AG04449 (cell line): Measurements from ENCODE around the gene TTC3.
"Not testable (repeated sequence)": the region's sequence is repeated elsewhere in the genome, so short reads cannot be mapped to it uniquely, and the experiment has no call there.

Source experiments
- CTCF ChIA-PET: fragments of 350-600 bp; formaldehyde crosslinking; extraction: SDS; loops from one replicate; lab custom pipeline; 2021; ENCODE audit warnings: antibody characterized with exemption; lab: Yijun Ruan, JAX
- POLR2A ChIA-PET: fragments of 400-600, 350-600 bp; formaldehyde crosslinking; extraction: SDS; loops from one replicate; lab custom pipeline; 2020; ENCODE audit warnings: antibody characterized with exemption, inconsistent platforms; lab: Yijun Ruan, JAX
- DNase-seq: peaks from one replicate; pipeline ENCODE4 v3.0.0-alpha.2; 2010; ENCODE audit warnings: low read depth, low spot score
- H3K4me3 ChIP-seq: 2 replicates; pipeline ENCODE4 v1.5.1; 2011; ENCODE audit warnings: low read depth, mild to moderate bottlenecking, control low read depth, low read length
- TF ChIP-seq, protein P1 (sequence below): IDR thresholded peaks from one replicate; pipeline ENCODE4 v1.5.1; 2011; ENCODE audit warnings: mild to moderate bottlenecking, moderate library complexity, low read length, control low read depth, inconsistent platforms; ENCODE audit not compliant: insufficient read depth; ENCODE audit errors: missing control alignments

The TTC3 gene

DNA sequence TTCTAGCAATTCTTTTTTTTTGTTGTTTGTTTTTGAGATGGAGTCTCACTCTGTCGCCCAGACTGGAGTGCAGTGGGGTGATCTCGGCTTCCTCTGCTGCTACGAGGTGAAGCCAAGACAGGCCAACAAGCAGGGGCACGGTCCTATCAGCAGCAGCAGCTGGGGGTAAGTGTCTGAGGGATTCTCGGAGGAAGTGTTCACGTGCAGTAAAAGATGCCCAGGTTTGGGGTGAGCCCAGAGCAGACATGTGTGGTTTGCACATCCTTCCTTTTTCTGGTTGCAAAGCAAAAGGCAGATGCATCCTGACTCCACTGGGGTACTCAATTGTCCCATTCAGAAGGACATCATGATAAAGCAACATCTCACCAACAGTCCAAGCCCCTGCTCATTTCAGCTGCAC is 27.9 kb upstream of the TTC3 start:
- TF ChIP-seq, protein P1, sequence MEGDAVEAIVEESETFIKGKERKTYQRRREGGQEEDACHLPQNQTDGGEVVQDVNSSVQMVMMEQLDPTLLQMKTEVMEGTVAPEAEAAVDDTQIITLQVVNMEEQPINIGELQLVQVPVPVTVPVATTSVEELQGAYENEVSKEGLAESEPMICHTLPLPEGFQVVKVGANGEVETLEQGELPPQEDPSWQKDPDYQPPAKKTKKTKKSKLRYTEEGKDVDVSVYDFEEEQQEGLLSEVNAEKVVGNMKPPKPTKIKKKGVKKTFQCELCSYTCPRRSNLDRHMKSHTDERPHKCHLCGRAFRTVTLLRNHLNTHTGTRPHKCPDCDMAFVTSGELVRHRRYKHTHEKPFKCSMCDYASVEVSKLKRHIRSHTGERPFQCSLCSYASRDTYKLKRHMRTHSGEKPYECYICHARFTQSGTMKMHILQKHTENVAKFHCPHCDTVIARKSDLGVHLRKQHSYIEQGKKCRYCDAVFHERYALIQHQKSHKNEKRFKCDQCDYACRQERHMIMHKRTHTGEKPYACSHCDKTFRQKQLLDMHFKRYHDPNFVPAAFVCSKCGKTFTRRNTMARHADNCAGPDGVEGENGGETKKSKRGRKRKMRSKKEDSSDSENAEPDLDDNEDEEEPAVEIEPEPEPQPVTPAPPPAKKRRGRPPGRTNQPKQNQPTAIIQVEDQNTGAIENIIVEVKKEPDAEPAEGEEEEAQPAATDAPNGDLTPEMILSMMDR = no peak
- CTCF ChIA-PET = interaction anchor here (0.9 kb wide), 1 partner anchor 34 kb away, joined by 3 read pairs; no protein-coding TSS in a partner anchor
- POLR2A ChIA-PET = no interaction called here
- DNase-seq = no peak
- no peak overlapping the region for H3K4me3 ChIP-seq

DNA sequence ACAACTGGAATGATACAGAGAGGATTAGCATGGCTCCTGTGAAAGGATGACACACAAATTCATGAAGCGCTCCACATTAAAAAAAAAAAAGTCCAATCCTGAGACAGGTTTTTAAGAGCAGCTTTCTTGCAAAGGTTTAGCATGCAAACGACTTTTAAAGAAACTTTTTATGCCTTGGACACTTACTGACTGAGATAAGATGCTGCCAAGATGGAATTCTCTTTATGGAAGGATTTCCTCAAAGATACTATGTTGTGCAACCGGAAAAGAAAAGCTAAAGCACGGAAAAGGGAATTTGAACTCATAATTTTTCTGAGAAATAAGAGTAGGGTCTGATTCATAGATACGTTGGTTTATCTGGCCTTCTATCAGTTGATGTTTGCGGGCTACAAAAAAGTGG is 27.5 kb upstream of the TTC3 start:
- H3K4me3 ChIP-seq = no peak overlapping the region
- ChIA-PET POLR2A (no interaction called here), CTCF (interaction anchor here (0.6 to 1.3 kb wide), 2 partner anchors 36 to 39 kb away, joined by 4 to 6 read pairs; no protein-coding TSS in a partner anchor)
- no peak for DNase-seq
- TF ChIP-seq, protein P1 = no peak

- no peak for DNase-seq
- POLR2A ChIA-PET = no interaction called here
- CTCF ChIA-PET = interaction anchor here (1.3 kb wide), 1 partner anchor 37 kb away, joined by 6 read pairs; no protein-coding TSS in a partner anchor
- TF ChIP-seq, protein P1 = no peak
- no peak overlapping the region for H3K4me3 ChIP-seq
Observed at GRCh38 chr21:37047079-37047478, 26.0 kb upstream of the TTC3 start.

DNA sequence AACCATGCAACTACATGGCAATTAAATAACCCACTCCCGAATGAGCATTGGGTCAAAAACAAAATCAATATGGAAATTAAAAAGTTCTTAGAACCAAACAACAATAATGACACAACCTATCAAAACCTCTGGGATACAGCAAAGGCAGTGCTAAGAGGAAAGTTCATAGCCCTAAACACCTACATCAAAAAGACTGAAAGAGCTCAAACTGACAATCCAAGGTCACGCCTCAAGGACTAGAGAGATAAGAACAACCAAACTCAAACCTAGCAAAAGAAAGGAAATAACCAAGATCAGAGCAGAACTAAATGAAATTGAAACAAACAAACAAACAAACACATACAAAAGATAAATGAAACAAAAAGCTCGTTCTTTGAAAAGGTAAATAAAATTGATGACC is 23.3 kb upstream of the TTC3 start:
- H3K4me3 ChIP-seq, POLR2A ChIA-PET, DNase-seq: not testable (repeated sequence)
- CTCF ChIA-PET = interaction anchor here (1.1 kb wide), 1 partner anchor 11 kb away, joined by 3 read pairs; no protein-coding TSS in a partner anchor

DNA sequence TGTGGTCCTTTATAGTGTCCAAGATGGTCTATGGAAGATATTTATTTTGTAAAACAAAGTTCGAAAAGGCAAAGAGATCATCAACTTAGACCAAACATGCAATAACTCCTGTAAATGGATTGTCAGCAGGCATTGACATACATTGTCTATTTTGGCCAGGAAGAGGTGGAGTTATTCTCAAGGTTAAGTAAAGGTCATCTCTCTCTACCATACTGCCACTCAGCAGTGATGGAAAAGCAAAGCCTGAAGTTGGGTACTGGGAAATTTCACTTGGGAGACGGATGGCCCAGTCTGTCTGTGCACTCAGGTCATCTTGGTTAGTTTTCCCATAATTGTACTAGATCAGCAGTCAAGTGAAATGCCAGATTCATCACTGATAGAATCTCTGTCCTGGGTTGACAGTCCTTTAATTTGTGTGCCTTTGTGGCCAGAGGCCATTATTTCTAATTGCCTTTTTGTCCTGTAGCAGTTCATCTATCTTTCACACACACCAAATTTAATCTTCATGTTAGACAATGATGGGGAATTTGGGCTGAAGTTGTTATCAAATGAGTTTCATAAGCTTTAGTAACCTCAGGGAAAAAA is 17.7 kb upstream of the TTC3 start:
- ChIA-PET POLR2A (no interaction called here), CTCF (interaction anchor here (1.2 kb wide), 1 partner anchor 17 kb away, joined by 3 read pairs; no protein-coding TSS in a partner anchor)
- no peak overlapping the region for H3K4me3 ChIP-seq
- TF ChIP-seq, protein P1 = no peak
- no peak for DNase-seq

GRCh38 chr21:37057614-37058013 is 15.4 kb upstream of the TTC3 start:
- H3K4me3 ChIP-seq = no peak overlapping the region
- no peak for DNase-seq
- CTCF ChIA-PET = interaction anchor here (1.9 kb wide), 1 partner anchor 13 kb away, joined by 4 read pairs; no protein-coding TSS in a partner anchor
- POLR2A ChIA-PET = no interaction called here
- TF ChIP-seq, protein P1 = no peak
